ENCODE results near the gene PTGES2. TPM values are rescaled to one million over a fixed set of nuclear protein-coding genes. Genes with fewer than 3 reads are reported as not detected.

PTGES2 gene
- total RNA-seq, 1 experiment from 2014 or later, result 122 TPM

GRCh38 chr9:128096616-128097536, 30.7 kb downstream of the PTGES2 start:
- DNase-seq (ENCODE audit: low spot score), result no peak
- in situ Hi-C loops (cut with HindIII; ENCODE audit: low sequenced_read_pairs), result no loop called here

- in situ Hi-C loops (cut with HindIII; ENCODE audit: low sequenced_read_pairs), result no loop called here
- no peak for DNase-seq (ENCODE audit: low spot score)
Observed at GRCh38 chr9:128094950-128095544, 32.5 kb downstream of the PTGES2 start.

- in situ Hi-C loops (cut with HindIII; ENCODE audit: low sequenced_read_pairs), result no loop called here
- DNase-seq (ENCODE audit: low spot score), result peak; percentile 98
Observed at GRCh38 chr9:128094166-128094949, 33.2 kb downstream of the PTGES2 start.

GRCh38 chr9:128093011-128093410, 34.5 kb downstream of the PTGES2 start:
- in situ Hi-C loops (cut with HindIII; ENCODE audit: low sequenced_read_pairs), result no loop called here
- no peak for DNase-seq (ENCODE audit: low spot score)

GRCh38 chr9:128092199-128092977, 35.1 kb downstream of the PTGES2 start:
- in situ Hi-C loops (cut with HindIII; ENCODE audit: low sequenced_read_pairs), result no loop called here
- no peak for DNase-seq (ENCODE audit: low spot score)

GRCh38 chr9:128091571-128091970, 36.0 kb downstream of the PTGES2 start:
- in situ Hi-C loops (cut with HindIII; ENCODE audit: low sequenced_read_pairs), result no loop called here
- DNase-seq (ENCODE audit: low spot score), result no peak

GRCh38 chr9:128091144-128091543, 36.4 kb downstream of the PTGES2 start:
- in situ Hi-C loops (cut with HindIII; ENCODE audit: low sequenced_read_pairs), result no loop called here
- DNase-seq (ENCODE audit: low spot score), result peak; percentile 98

- DNase-seq (ENCODE audit: low spot score), result no peak
- in situ Hi-C loops (cut with HindIII; ENCODE audit: low sequenced_read_pairs), result no loop called here
Observed at GRCh38 chr9:128089299-128089698, 38.2 kb downstream of the PTGES2 start.

- no peak for DNase-seq (ENCODE audit: low spot score)
- in situ Hi-C loops (cut with HindIII; ENCODE audit: low sequenced_read_pairs), result no loop called here
Observed at GRCh38 chr9:128088253-128088945, 39.1 kb downstream of the PTGES2 start.

- in situ Hi-C loops (cut with HindIII; ENCODE audit: low sequenced_read_pairs), result no loop called here
- no peak for DNase-seq (ENCODE audit: low spot score)
Observed at GRCh38 chr9:128087262-128087661, 40.3 kb downstream of the PTGES2 start.

GRCh38 chr9:128085943-128086342, 41.6 kb downstream of the PTGES2 start:
- in situ Hi-C loops (cut with HindIII; ENCODE audit: low sequenced_read_pairs), result no loop called here
- no peak for DNase-seq (ENCODE audit: low spot score)

- in situ Hi-C loops (cut with HindIII; ENCODE audit: low sequenced_read_pairs), result no loop called here
- DNase-seq (ENCODE audit: low spot score), result no peak
Observed at GRCh38 chr9:128084746-128085145, 42.8 kb downstream of the PTGES2 start.

GRCh38 chr9:128082151-128082550, 45.4 kb downstream of the PTGES2 start:
- in situ Hi-C loops (cut with HindIII; ENCODE audit: low sequenced_read_pairs), result no loop called here
- no peak for DNase-seq (ENCODE audit: low spot score)

- in situ Hi-C loops (cut with HindIII; ENCODE audit: low sequenced_read_pairs), result no loop called here
- no peak for DNase-seq (ENCODE audit: low spot score)
Observed at GRCh38 chr9:128081056-128081455, 46.5 kb downstream of the PTGES2 start.

- in situ Hi-C loops (cut with HindIII; ENCODE audit: low sequenced_read_pairs), result no loop called here
- no peak for DNase-seq (ENCODE audit: low spot score)
Observed at GRCh38 chr9:128080206-128080605, 47.3 kb downstream of the PTGES2 start.

- in situ Hi-C loops (cut with HindIII; ENCODE audit: low sequenced_read_pairs), result no loop called here
- DNase-seq (ENCODE audit: low spot score), result no peak
Observed at GRCh38 chr9:128078504-128079434, 48.8 kb downstream of the PTGES2 start.

- no peak for DNase-seq (ENCODE audit: low spot score)
- in situ Hi-C loops (cut with HindIII; ENCODE audit: low sequenced_read_pairs), result no loop called here
Observed at GRCh38 chr9:128077847-128078503, 49.6 kb downstream of the PTGES2 start.

All from G401 (cell line).